SH-SY5Y (cell line): Measurements from ENCODE around the gene ZDHHC23.

Source experiments
- GATA2 ChIP-seq: IDR thresholded peaks from 2 replicates; pipeline ENCODE4 v1.6.1; 2011; ENCODE audit warnings: mild to moderate bottlenecking, low read depth, low read length
- GATA3 ChIP-seq: IDR thresholded peaks from 2 replicates; pipeline ENCODE4 v1.6.1; 2011; ENCODE audit warnings: low read depth, mild to moderate bottlenecking, low read length, moderate library complexity

ZDHHC23 gene

GRCh38 chr3:113963879-113964278 lies 16.1 kb downstream of the ZDHHC23 start:
- TF ChIP-seq GATA2 (no peak), GATA3 (no peak)

DNA sequence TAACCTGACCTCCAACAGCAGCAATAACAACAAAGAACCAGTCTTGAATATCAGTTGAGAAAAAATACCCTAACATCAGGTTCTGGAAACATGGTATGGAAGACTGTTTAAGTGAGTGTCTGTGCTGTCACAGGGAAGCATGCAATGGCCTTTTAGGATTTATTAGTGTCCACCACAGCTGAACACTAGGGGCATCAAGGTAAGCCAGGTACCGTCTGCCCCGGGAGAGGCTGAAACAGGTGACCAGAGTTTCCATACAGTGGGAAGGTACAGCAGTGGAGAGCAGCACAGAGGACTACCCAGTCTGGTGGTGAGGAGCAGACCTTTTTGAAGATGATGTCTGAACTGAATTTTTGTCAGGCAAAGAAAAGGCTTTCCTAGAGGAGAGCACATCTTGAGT lies 18.4 kb downstream of the ZDHHC23 start:
- no peak for TF ChIP-seq GATA2
- no peak for TF ChIP-seq GATA3

DNA sequence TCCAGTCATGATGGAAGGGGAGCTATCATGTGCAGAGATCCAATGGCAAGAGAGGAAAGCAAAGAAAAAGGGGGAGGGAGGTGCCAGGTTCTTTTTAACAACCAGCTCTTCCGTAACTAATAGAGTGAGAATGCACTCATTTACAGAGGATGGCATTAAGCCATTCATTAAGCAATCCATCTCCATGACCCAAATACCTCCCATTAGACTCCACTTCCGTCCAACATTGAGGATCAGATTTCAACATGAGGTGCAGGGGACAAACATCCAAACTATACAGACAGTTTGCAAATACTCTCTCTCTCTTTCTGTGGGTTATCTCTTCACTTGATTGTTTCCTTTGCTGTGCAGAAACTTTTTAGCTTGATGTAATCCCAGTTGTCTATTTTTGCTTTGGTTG lies 21.2 kb downstream of the ZDHHC23 start:
- no peak for TF ChIP-seq GATA3
- no peak for TF ChIP-seq GATA2

GRCh38 chr3:113977822-113978221 lies 30.0 kb downstream of the ZDHHC23 start:
- TF ChIP-seq GATA2 (no peak), GATA3 (no peak)

DNA sequence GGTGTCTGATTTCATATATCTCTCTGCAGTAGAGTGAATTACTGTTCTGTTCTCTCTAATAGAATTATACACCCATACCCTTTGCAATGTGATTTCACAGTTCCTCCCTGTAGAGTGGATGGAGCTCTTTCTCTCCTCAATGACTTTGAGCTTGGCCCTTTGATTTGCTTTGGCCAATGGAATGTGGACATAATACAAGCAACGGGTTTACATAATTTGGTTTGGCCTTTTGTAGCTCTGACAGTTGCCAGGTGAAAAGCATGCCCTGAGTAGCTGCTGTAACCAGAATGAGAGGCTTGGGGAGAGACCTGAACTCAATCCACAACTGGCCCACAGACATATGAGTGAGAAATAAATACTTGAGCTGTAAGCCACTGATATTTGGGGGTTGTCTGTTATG lies 32.1 kb downstream of the ZDHHC23 start:
- TF ChIP-seq GATA3, result no peak
- TF ChIP-seq GATA2, result no peak

- no peak for TF ChIP-seq GATA3
- no peak for TF ChIP-seq GATA2
Observed at GRCh38 chr3:113981803-113982202, 34.0 kb downstream of the ZDHHC23 start.

DNA sequence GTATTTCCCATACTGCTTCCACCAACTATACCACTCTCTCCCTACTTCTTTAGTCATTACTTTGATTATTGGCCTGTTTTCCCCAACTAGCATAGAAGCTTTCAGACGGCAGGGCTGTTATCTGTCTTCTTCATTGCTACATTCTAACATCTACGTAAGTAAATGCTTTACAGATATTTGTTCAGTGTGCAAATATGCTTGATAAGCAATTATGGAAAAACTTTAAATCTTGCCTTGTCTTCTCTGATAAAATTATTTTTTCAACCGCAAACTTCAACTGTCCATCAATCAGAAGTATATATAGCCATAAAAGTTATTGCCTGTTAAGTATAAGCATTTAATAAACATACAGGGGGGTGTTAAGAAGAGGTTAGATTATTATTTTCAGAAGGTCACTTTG lies 35.7 kb downstream of the ZDHHC23 start:
- TF ChIP-seq GATA3 (no peak), GATA2 (no peak)

DNA sequence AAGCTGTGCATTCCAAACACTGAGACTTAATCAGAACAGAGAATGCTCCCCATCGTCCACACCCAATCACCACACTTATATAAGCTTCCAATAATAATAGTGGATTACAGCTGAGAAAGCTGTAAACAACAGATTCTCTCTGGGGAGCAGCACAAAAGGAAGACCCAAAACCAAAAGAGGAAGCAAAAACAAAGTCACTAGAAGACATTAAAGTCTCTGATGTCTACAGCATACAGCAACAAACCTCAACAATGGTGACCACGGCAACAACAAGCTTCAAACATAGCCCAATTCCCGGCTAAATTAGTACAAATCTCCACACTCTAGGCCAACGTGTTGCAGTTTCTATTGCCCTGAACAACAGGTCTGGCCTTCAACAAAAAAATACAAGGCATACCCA lies 37.7 kb downstream of the ZDHHC23 start:
- no peak for TF ChIP-seq GATA2
- no peak for TF ChIP-seq GATA3

- TF ChIP-seq GATA2 (no peak), GATA3 (no peak)
Observed at GRCh38 chr3:114005481-114005880, 57.7 kb downstream of the ZDHHC23 start.

DNA sequence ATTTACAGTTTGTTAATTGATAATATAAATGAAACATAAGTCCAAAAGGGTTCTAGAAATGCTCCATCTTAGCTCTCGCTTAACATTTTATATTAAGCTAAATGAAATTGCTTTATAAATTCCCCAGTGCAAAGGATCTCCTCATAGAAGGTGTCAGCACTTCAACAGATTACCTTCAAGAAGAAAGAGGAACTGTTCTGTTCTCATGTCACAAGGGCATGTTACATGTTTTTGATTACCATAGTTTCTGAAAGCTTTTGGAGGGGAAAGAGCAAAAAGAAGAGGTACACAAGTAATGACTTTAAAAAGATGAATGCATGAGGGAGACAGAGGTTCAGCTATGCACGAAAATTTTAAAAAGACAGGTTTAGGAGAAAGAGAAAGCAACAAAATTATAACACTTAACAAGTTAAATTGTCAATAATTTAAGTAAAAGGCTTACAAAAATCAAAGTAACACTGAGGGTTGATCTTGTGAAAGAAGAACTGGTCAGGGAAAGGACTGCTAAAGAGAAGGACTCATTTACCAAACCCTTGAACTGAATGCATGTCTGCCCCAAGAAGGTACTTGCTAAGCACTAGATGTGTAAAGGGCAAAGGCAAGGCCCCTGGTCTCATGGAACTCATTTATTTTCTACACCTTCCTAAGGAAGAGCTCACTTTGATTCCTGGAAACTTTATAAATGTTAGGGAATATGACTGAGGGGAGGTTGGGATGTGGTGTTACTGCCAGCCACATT lies 63.4 kb downstream of the ZDHHC23 start:
- TF ChIP-seq GATA2 (no peak), GATA3 (no peak)
